Stimulated activated CD4-positive, alpha-beta T cell treated with anti-CD3 and anti-CD28 coated beads, TNF-alpha, amount 100 ng/mL, for 24 hours (primary cell): ENCODE measurements around the gene PDLIM3.
"Not testable (repeated sequence)": the region's sequence is repeated elsewhere in the genome, so short reads cannot be mapped to it uniquely, and the experiment has no call there.

ENCODE experiments used
- DNase-seq, 3 experiments: peaks; one replicate each; pipeline ENCODE4 v3.0.0-alpha.2; 2020; ENCODE audit warnings: low read depth in 3 of 3

PDLIM3 gene

GRCh38 chr4:185534866-185535611 lies at the start of gene PDLIM3:
TSS of gene PDLIM3 (minus strand) at chr4:185535507. CDS start at chr4:185535434, 73 bp downstream.
- DNase-seq, result peak in 1 of 3 experiments; percentile 11

GRCh38 chr4:185583813-185584212 lies 48.5 kb upstream of the PDLIM3 start:
- no peak for DNase-seq

- DNase-seq, result no peak
Measured at GRCh38 chr4:185582651-185583400, 47.5 kb upstream of the PDLIM3 start.

- no peak for DNase-seq
Measured at GRCh38 chr4:185580699-185581098, 45.4 kb upstream of the PDLIM3 start.

GRCh38 chr4:185578284-185578683 lies 43.0 kb upstream of the PDLIM3 start:
- no peak for DNase-seq

- no peak for DNase-seq
Measured at GRCh38 chr4:185576962-185577950, 41.9 kb upstream of the PDLIM3 start.

- DNase-seq, result no peak
Measured at GRCh38 chr4:185576314-185576961, 41.1 kb upstream of the PDLIM3 start.

- DNase-seq, result no peak
Measured at GRCh38 chr4:185573651-185574199, 38.4 kb upstream of the PDLIM3 start.

- DNase-seq, result no peak
Measured at GRCh38 chr4:185570727-185571126, 35.4 kb upstream of the PDLIM3 start.

- no peak for DNase-seq
Measured at GRCh38 chr4:185567381-185568376, 32.4 kb upstream of the PDLIM3 start.

- no peak for DNase-seq
Measured at GRCh38 chr4:185566972-185567371, 31.7 kb upstream of the PDLIM3 start.

- DNase-seq, result peak in 1 of 3 experiments; percentile 10
Measured at GRCh38 chr4:185566425-185566824, 31.1 kb upstream of the PDLIM3 start.

- DNase-seq, result no peak
Measured at GRCh38 chr4:185565696-185566095, 30.4 kb upstream of the PDLIM3 start.

- DNase-seq, result no peak
Measured at GRCh38 chr4:185564349-185564748, 29.0 kb upstream of the PDLIM3 start.

- DNase-seq, result no peak
Measured at GRCh38 chr4:185562531-185562930, 27.2 kb upstream of the PDLIM3 start.

GRCh38 chr4:185560316-185560715 lies 25.0 kb upstream of the PDLIM3 start:
- DNase-seq, result no peak

GRCh38 chr4:185559915-185560281 lies 24.6 kb upstream of the PDLIM3 start:
- DNase-seq, result no peak

GRCh38 chr4:185559251-185559914 lies 24.1 kb upstream of the PDLIM3 start:
- not testable (repeated sequence) for DNase-seq
